ENCODE measurements around the gene LMCD1.

DNA sequence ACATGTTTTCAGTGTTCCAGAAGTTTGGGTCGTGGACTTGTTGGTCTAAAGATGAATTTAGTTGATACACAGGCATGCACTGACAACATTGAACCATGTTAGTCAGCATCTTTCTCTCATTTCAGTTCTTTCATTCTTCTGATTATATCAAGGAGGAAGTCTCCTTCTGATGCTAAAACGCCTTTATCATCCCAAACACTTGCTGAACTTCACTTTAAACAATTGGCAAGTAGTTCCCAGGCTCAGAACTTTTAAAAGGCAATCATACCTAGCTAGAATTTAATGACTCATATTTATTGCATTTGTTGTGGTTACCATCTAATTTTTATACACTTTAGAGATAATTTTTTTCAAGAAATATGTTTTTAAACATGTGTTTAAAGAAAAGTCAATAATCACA, 15.9 kb downstream of the LMCD1 start:
- TF ChIP-seq, protein P1, sequence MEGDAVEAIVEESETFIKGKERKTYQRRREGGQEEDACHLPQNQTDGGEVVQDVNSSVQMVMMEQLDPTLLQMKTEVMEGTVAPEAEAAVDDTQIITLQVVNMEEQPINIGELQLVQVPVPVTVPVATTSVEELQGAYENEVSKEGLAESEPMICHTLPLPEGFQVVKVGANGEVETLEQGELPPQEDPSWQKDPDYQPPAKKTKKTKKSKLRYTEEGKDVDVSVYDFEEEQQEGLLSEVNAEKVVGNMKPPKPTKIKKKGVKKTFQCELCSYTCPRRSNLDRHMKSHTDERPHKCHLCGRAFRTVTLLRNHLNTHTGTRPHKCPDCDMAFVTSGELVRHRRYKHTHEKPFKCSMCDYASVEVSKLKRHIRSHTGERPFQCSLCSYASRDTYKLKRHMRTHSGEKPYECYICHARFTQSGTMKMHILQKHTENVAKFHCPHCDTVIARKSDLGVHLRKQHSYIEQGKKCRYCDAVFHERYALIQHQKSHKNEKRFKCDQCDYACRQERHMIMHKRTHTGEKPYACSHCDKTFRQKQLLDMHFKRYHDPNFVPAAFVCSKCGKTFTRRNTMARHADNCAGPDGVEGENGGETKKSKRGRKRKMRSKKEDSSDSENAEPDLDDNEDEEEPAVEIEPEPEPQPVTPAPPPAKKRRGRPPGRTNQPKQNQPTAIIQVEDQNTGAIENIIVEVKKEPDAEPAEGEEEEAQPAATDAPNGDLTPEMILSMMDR (conservative IDR thresholded peaks at IDR 0.05; ENCODE audit: low read length), result no peak
- no peak for TF ChIP-seq EZH2phosphoT487 (IDR thresholded peaks at IDR 0.05; ENCODE audit: borderline replicate concordance)

Measured in Loucy (cell line).